ENCODE data around the gene KDM4B. TPM values are rescaled to one million over a fixed set of nuclear protein-coding genes. Genes with fewer than 3 reads are reported as not detected.

KDM4B gene
- total RNA-seq, 2 experiments from 2014 or later, result 46.3 to 46.6 TPM

DNA sequence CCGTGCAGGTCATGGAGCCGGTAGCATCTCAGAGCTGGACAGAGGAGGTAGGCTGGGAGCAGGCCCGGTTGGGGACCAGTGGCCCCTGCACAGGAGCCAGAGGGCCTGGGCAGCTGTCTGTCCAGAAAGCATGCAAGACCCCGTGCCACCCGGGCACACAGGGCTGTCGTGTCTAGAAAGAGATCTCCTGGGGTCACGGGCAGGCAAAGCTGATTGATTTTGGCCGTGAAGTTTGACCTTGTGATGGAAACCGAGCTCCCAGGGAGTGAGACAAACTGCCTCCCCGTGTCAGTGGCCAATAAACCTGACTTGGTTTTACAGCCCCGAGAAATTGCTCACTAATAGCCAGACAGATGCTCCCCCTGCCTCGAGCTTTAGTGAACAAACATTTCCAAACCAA is 98.8 kb downstream of the KDM4B start:
- peaks cover 5% of the 10 kb centered on the region for H3K9me3 Mint-ChIP-seq
- DNase-seq (no peak), ATAC-seq (no peak)
- H3K36me3 Mint-ChIP-seq (ENCODE audit: low read depth), result peaks cover 7% of the 10 kb centered on the region
- no peaks in the 10 kb centered on the region for H3K27me3 Mint-ChIP-seq
- intact Hi-C loops (cut with micrococcal nuclease), result no loop called here
- no peak for TF ChIP-seq CTCF (IDR thresholded peaks at IDR 0.05)
- H3K4me1 Mint-ChIP-seq (ENCODE audit: low read depth), result peaks cover 5% of the 10 kb centered on the region
- POLR2A ChIA-PET, result no interaction called here
- CTCF ChIA-PET, result no interaction called here
- H3K27ac Mint-ChIP-seq, result no peak overlapping the region
- H3K4me3 Mint-ChIP-seq, result no peak overlapping the region

DNA sequence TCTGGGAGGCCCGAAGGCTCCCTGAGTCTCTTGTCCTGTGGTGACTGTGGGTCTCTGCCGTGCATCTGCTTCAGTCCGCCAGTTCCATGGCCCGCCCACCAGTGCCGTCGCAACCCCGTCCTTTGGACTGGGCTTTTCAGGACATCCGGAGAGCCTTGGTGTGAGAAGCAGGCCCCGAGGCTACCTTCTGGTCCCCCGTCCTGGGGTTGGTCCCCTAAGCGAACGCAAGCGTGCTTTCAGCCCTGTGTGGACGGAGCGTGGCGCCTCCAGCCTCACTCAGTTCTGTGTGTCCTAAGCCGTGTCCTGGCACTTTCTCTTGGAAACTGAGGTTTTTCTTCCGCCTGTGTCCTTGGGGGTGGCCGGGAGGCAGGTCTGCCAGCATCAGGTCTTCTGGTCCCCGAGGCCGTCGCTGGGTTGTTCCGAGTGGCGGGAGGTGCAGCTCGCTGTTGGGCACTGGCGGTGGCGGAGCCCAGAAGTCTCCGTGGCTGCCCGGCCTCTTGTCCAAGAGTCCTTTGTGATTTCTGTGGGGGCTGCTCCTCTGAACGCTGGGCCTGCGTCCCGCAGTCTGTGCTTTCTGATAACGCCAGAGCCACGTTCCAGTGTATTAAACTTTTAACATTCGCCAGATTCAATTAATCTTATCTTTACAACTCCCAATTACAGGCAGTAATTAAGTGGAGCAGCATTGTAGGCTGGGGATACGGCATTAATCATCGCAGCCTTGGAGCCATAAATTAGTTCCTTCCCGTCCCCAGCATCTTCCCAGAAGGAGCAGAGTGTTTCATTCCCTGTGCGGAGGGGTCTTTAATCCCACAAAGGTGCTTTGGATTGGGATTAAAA is 99.5 kb downstream of the KDM4B start:
- intact Hi-C loops (cut with micrococcal nuclease), result no loop called here
- no peak for TF ChIP-seq CTCF (IDR thresholded peaks at IDR 0.05)
- Mint-ChIP-seq H3K4me1 (ENCODE audit: low read depth) (peaks cover 5% of the 10 kb centered on the region), H3K9me3 (no peaks in the 10 kb centered on the region), H3K4me3 (no peak overlapping the region), H3K27ac (no peak overlapping the region), H3K27me3 (no peaks in the 10 kb centered on the region), H3K36me3 (ENCODE audit: low read depth) (peaks cover under 1% of the 10 kb centered on the region)
- ChIA-PET CTCF (no interaction called here), POLR2A (no interaction called here)
- DNase-seq, result no peak
- ATAC-seq, result no peak

DNA sequence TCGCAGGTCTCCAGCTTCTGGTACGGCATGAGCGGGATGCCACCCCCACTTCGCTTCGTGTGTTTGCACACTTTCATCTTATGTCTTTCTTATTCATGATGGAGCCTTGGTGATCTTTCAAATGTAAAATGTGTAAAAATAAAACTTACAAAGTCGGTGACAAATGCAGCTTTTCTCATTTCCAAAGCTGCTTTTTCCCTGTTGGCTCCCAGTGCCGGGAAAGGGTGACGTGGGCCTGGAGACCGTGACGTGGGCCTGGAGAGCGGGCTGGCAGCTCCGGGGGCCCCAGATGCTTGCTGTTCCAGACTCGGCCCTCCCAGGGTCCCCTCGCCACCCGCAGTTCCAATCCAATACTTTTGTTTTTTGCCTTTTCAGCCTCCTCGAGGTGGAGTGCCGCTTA is 101.4 kb downstream of the KDM4B start:
- intact Hi-C loops (cut with micrococcal nuclease), result no loop called here
- Mint-ChIP-seq H3K4me1 (ENCODE audit: low read depth) (peaks cover 21% of the 10 kb centered on the region), H3K27ac (no peak overlapping the region), H3K9me3 (no peaks in the 10 kb centered on the region), H3K27me3 (no peaks in the 10 kb centered on the region), H3K36me3 (ENCODE audit: low read depth) (no peaks in the 10 kb centered on the region), H3K4me3 (no peak overlapping the region)
- no peak for TF ChIP-seq CTCF (IDR thresholded peaks at IDR 0.05)
- DNase-seq (no peak), ATAC-seq (no peak)
- POLR2A ChIA-PET, result no interaction called here
- CTCF ChIA-PET, result interaction anchor here (0.9 kb wide), 1 partner anchor 9 kb away, joined by 3 read pairs; no protein-coding TSS in a partner anchor

DNA sequence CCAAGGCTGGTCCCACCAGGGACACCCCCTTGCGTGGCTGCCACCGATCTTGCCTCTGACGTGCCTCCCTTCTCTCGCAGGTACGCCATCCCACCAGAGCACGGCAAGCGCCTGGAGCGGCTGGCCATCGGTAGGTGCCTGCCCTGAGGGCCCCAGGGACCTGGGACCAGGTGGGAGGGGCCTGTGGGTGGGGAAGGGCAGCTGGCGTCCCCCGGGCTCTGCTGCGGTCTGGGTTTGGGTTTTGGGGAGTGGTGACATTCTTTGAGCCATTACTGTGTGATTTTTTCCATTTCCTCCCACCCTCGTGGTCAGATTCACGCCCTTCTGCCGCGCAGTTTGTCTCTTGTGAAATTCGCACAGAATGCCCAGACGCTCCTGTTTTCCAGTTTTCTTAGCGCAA is 102.0 kb downstream of the KDM4B start:
- no peak for TF ChIP-seq CTCF (IDR thresholded peaks at IDR 0.05)
- intact Hi-C loops (cut with micrococcal nuclease), result no loop called here
- ChIA-PET POLR2A (no interaction called here), CTCF (no interaction called here)
- peaks cover 27% of the 10 kb centered on the region for H3K4me1 Mint-ChIP-seq (ENCODE audit: low read depth)
- ATAC-seq (no peak), DNase-seq (no peak)
- H3K36me3 Mint-ChIP-seq (ENCODE audit: low read depth), result no peaks in the 10 kb centered on the region
- H3K27me3 Mint-ChIP-seq, result no peaks in the 10 kb centered on the region
- H3K9me3 Mint-ChIP-seq, result no peaks in the 10 kb centered on the region
- no peak overlapping the region for H3K27ac Mint-ChIP-seq
- no peak overlapping the region for H3K4me3 Mint-ChIP-seq

DNA sequence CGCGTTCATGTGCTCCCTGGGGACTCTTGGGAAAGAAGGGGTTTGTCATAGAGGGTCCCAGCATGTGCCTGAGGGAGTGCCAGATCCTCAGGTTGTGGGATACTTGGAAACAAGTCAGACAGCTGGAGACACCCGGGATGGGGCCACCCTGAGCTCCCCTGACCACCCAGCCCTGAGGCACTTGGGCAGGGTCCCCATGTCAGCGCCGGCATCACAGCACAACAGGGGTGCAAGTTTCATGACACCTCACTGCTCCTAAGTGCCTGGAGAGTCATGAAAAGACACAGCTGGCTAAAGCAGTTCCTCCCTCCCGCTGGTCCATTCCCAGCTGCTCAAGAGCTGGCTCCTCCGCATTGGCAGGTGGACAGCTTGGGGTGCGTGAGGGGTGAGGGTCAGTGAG is 102.7 kb downstream of the KDM4B start:
- ChIA-PET POLR2A (no interaction called here), CTCF (interaction anchor here (0.7 kb wide), 1 partner anchor 15 kb away, joined by 3 read pairs; no protein-coding TSS in a partner anchor)
- Mint-ChIP-seq H3K4me3 (no peak overlapping the region), H3K9me3 (no peaks in the 10 kb centered on the region), H3K36me3 (ENCODE audit: low read depth) (peaks cover under 1% of the 10 kb centered on the region), H3K4me1 (ENCODE audit: low read depth) (peaks cover 27% of the 10 kb centered on the region), H3K27me3 (no peaks in the 10 kb centered on the region), H3K27ac (no peak overlapping the region)
- no peak for TF ChIP-seq CTCF (IDR thresholded peaks at IDR 0.05)
- intact Hi-C loops (cut with micrococcal nuclease), result no loop called here
- no peak for DNase-seq
- ATAC-seq, result no peak
